GM12878 (cell line): Measurements from ENCODE around the gene PCSK2. TPM values are rescaled to one million over a fixed set of nuclear protein-coding genes. Genes with fewer than 3 reads are reported as not detected.

Experiments
- ATAC-seq: fragments of 200-7000 bp; cut with Tn5 transposase; 3 replicates; pipeline ENCODE4 v1.9.1; 2020; ENCODE audit warnings: mild to moderate bottlenecking, moderate library complexity
- BruUV-seq: library from RNA; stranded (reverse); fragments of 400-500 nt; replicated peaks from 2 replicates; lab custom pipeline; 2021; lab: Mats Ljungman, UMichigan
- CTCF ChIA-PET: fragments of 300-600 bp; sonication (Branson Sonifier 250); formaldehyde crosslinking; extraction: SDS; loops from one replicate; lab custom pipeline; 2021; ENCODE audit warnings: inconsistent platforms; lab: Yijun Ruan, JAX
- POLR2A ChIA-PET: fragments of 350-600 bp; formaldehyde crosslinking; extraction: SDS; loops from one replicate; lab custom pipeline; 2021; ENCODE audit warnings: inconsistent platforms; lab: Charles Lee
- RAD21 ChIA-PET: fragments of 300-600 bp; sonication (Branson Sonifier 250); formaldehyde crosslinking; loops from one replicate; lab custom pipeline; 2023; ENCODE audit warnings: antibody characterized with exemption; ENCODE audit not compliant: unreplicated experiment; lab: Charles Lee
- SMC1A ChIA-PET: fragments of 300-600 bp; sonication (Branson Sonifier 250); formaldehyde crosslinking; loops from one replicate; lab custom pipeline; 2023; ENCODE audit not compliant: unreplicated experiment, uncharacterized antibody; lab: Charles Lee
- DNase-seq: peaks from one replicate; pipeline ENCODE4 v3.0.0-alpha.2; 2011; ENCODE audit warnings: low read depth, low spot score
- FAIRE-seq: peaks from 3 replicates; lab custom pipeline; 2011; peaks lifted over from hg19 to GRCh38; lab: Jason Lieb, UNC
- H2AFZ ChIP-seq: 2 replicates; pipeline ENCODE4 v1.6.0; 2011; ENCODE audit warnings: low read depth, low read length, control low read depth; ENCODE audit not compliant: control insufficient read depth
- H3K27ac ChIP-seq: 2 replicates; pipeline ENCODE4 v1.5.1; 2011; ENCODE audit warnings: control low read depth; ENCODE audit not compliant: control insufficient read depth, insufficient read depth
- H3K27me3 ChIP-seq, 2 experiments: replicated peaks in 1 of 2; 2 replicates each; pipeline versions ENCODE4 v1.6.0 to v1.6.1; 2011; ENCODE audit warnings: low read length in 1 of 2; ENCODE audit not compliant: control insufficient read depth in 2 of 2, insufficient read depth in 2 of 2
- H3K36me3 ChIP-seq, 2 experiments: 2 replicates each; pipeline ENCODE4 v1.5.1; 2011; ENCODE audit warnings: low read length in 1 of 2; ENCODE audit not compliant: control insufficient read depth in 2 of 2, insufficient read depth in 2 of 2
- H3K4me1 ChIP-seq: 2 replicates; pipeline ENCODE4 v1.6.1; 2011; ENCODE audit warnings: mild to moderate bottlenecking, low read length, moderate library complexity, mixed read lengths; ENCODE audit not compliant: control insufficient read depth, insufficient read depth
- H3K4me2 ChIP-seq: 2 replicates; pipeline ENCODE4 v1.6.0; 2011; ENCODE audit warnings: control low read depth; ENCODE audit not compliant: control insufficient read depth, insufficient read depth
- H3K4me3 ChIP-seq: fragments of 200-600 bp; sonication (generic); 2 replicates; pipeline ENCODE4 v1.5.1; 2016
- H3K79me2 ChIP-seq: 2 replicates; pipeline ENCODE4 v1.6.0; 2011; ENCODE audit warnings: low read length; ENCODE audit not compliant: control insufficient read depth, insufficient read depth
- H3K9ac ChIP-seq: 2 replicates; pipeline ENCODE4 v1.8.0; 2011; ENCODE audit warnings: low read length, control low read depth, mixed read lengths; ENCODE audit not compliant: control insufficient read depth, insufficient read depth
- H3K9me3 ChIP-seq: replicated peaks from 3 replicates; pipeline ENCODE4 v1.5.1; 2011; ENCODE audit warnings: mild to moderate bottlenecking, low read length; ENCODE audit not compliant: control insufficient read depth, insufficient read depth
- H4K20me1 ChIP-seq: 2 replicates; pipeline ENCODE4 v1.6.0; 2011; ENCODE audit not compliant: control insufficient read depth, insufficient read depth
- DPF2 ChIP-seq: fragments of 450-650 bp; IDR thresholded peaks from 2 replicates; pipeline ENCODE4 v1.6.1; 2017; ENCODE audit warnings: mild to moderate bottlenecking
- EED ChIP-seq: sonication (generic); IDR thresholded peaks from 2 replicates; pipeline ENCODE4 v1.6.1; 2016; ENCODE audit warnings: antibody characterized with exemption, low read depth
- ESRRA ChIP-seq: IDR thresholded peaks from 2 replicates; pipeline ENCODE4 v1.6.1; 2012; ENCODE audit warnings: mild to moderate bottlenecking, low read length, improper control_type of control experiment
- GABPA ChIP-seq: IDR thresholded peaks from 2 replicates; pipeline ENCODE4 v1.6.1; 2014; ENCODE audit warnings: antibody characterized with exemption, low read depth, mild to moderate bottlenecking, inconsistent platforms
- IRF4 ChIP-seq: IDR thresholded peaks from 2 replicates; pipeline ENCODE4 v1.6.1; 2011; ENCODE audit warnings: low read depth, low read length
- NFIC ChIP-seq: IDR thresholded peaks from 2 replicates; pipeline ENCODE4 v1.6.1; 2012; ENCODE audit warnings: low read depth, mild to moderate bottlenecking, inconsistent platforms, low read length, moderate library complexity
- NRF1 ChIP-seq: conservative IDR thresholded peaks from 2 replicates; pipeline ENCODE4 v1.6.1; 2011; ENCODE audit warnings: mild to moderate bottlenecking, low read depth, low read length, improper control_type of control experiment
- PAX8 ChIP-seq: fragments of 450-650 bp; IDR thresholded peaks from 2 replicates; pipeline ENCODE4 v1.6.1; 2017; ENCODE audit warnings: mild to moderate bottlenecking, moderate library complexity
- SIX5 ChIP-seq: IDR thresholded peaks from 2 replicates; pipeline ENCODE4 v1.6.1; 2011; ENCODE audit warnings: mild to moderate bottlenecking, low read depth, low read length, moderate library complexity; ENCODE audit not compliant: severe bottlenecking
- SUPT20H ChIP-seq: IDR thresholded peaks from 2 replicates; pipeline ENCODE4 v1.6.1; 2011; ENCODE audit warnings: low read depth, mild to moderate bottlenecking, low read length, moderate library complexity, borderline replicate concordance; ENCODE audit not compliant: control insufficient read depth
- TCF3 ChIP-seq: IDR thresholded peaks from 2 replicates; pipeline ENCODE4 v1.6.1; 2012; ENCODE audit warnings: low read depth, mild to moderate bottlenecking, low read length, borderline replicate concordance; ENCODE audit not compliant: insufficient read depth
- YY1 ChIP-seq: IDR thresholded peaks from 2 replicates; pipeline ENCODE4 v1.6.1; 2011; ENCODE audit warnings: low read depth, mild to moderate bottlenecking, low read length
- ZNF24 ChIP-seq: fragments of 450-650 bp; IDR thresholded peaks from 2 replicates; pipeline ENCODE4 v1.6.1; 2017; ENCODE audit warnings: antibody characterized with exemption, mild to moderate bottlenecking
- ZNF274 ChIP-seq: IDR thresholded peaks from one replicate; pipeline ENCODE4 v1.8.0; 2011; ENCODE audit not compliant: insufficient read length, insufficient read depth
- WGBS: methylation state at CpG from one replicate; pipeline ENCODE4 v1.1.6; 2016; ENCODE audit warnings: low lambda C conversion rate; ENCODE audit not compliant: insufficient replicate concordance, insufficient coverage; ENCODE audit errors: missing lambda C conversion rate; 5-methylcytosine and 5-hydroxymethylcytosine counted together
- in situ Hi-C: fragments of 300-500 bp; cut with MboI; formaldehyde crosslinking; loops from 9 replicates; pipeline ENCODE4 v1.14.3; 2018; ENCODE audit warnings: mixed read lengths
- intact Hi-C: fragments of 100-400 bp; cut with micrococcal nuclease; formaldehyde crosslinking; loops from one replicate; pipeline ENCODE4 v1.14.2; 2022; ENCODE audit not compliant: unreplicated experiment
- polyA plus RNA-seq, 11 experiments: library from polyadenylated mRNA; depleted of rRNA in 4 of 11; unstranded in 6 of 11; stranded (reverse) in 5 of 11; fragments of >200 nt; fragmentation: Nextera tagmentation in 4 of 11; fragmentation: Illumina TruSeq in 1 of 11; extraction: Ambion mirVana in 4 of 11; extraction: Trizol in 1 of 11; gene quantifications; 1 replicate in 1 of 11; 2 replicates in 10 of 11; pipeline versions ENCODE4 v1.2.1 to v1.2.3, GENCODE V29; 2011 to 2016; ENCODE audit warnings: inconsistent platforms in 2 of 11, missing spikeins in 2 of 11, low read depth in 1 of 11
- total RNA-seq, 4 experiments: library from RNA; depleted of rRNA in 3 of 4; stranded (reverse); fragments of >200 nt in 3 of 4; fragmentation: Illumina TruSeq in 1 of 4; extraction: Trizol in 1 of 4; gene quantifications; 2 replicates each; pipeline versions ENCODE4 v1.2.1 to v1.2.3, GENCODE V29; 2013 to 2021
- TF ChIP-seq, protein P1 (sequence below): IDR thresholded peaks from 2 replicates; pipeline ENCODE4 v1.6.1; 2012; ENCODE audit warnings: low read depth, low read length, improper control_type of control experiment

The PCSK2 gene
- total and polyA plus RNA-seq, 10 of the 15 experiments (the other 5 are each of a cell fraction or from before 2014, with no cell fraction given): not detected

- no peak for ATAC-seq
- intact Hi-C loops: no loop called here
- no peak for FAIRE-seq
These were observed 3.3 kb upstream of the PCSK2 start for GRCh38 chr20:17223553-17223952.

DNA sequence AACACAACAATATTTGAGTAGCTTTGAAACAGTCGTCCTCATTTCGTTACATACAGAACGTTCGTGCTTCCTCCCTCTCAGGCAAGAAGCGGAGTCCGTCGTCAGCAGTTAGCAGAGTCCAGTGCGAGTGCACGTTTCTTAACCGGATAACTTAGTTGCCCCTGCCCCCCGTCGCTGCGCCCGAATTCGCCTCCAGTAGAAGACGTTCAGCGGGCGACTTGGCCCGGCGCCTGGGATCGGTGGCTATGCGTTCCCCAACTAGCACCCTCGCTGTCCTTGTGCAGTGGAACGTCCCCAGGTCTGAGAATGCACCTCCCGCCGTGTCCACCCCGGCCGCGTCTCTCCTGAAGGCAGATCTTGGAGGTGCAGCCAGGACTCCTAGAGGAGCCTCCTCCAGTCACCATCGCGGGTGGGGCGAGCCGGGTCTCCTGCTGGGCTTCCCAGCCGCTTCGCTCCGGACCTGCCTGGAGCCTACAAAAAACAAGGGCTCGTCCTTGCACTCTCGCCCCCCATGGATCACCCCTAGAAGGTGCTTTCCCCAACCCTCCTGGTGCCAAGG, 910 bp upstream of the PCSK2 start:
- ATAC-seq (no peak), DNase-seq (no peak), FAIRE-seq (no peak)
- H3K9ac ChIP-seq: no peak overlapping the region
- no TSS peak for BruUV-seq
- H3K4me2 ChIP-seq: no peak overlapping the region
- H3K27ac ChIP-seq: no peak overlapping the region
- peaks cover 5 to 12% of the 10 kb centered on the region in 2 experiments; a peak in 2 of 4 replicates for H3K27me3 ChIP-seq
- in situ Hi-C loops (loop anchor here (25.0 kb wide), 1 partner anchor 164 kb away; no protein-coding TSS in a partner anchor), intact Hi-C loops (no loop called here)
- H3K36me3 ChIP-seq: no peaks in the 10 kb centered on the region
- no peak overlapping the region for H3K4me3 ChIP-seq
- 45% methylated on average over 31 of the region's 38 CpGs for WGBS
- ChIA-PET SMC1A (interaction anchor here (0.8 kb wide), 1 partner anchor 20 kb away, joined by 3 read pairs; no protein-coding TSS in a partner anchor), POLR2A (no interaction called here), RAD21 (no interaction called here), CTCF (interaction anchor here (1.6 kb wide), 1 partner anchor 9 kb away, joined by 4 read pairs; no protein-coding TSS in a partner anchor)
- H3K9me3 ChIP-seq: no peaks in the 10 kb centered on the region
- no peak overlapping the region for H2AFZ ChIP-seq
- TF ChIP-seq, protein P1, sequence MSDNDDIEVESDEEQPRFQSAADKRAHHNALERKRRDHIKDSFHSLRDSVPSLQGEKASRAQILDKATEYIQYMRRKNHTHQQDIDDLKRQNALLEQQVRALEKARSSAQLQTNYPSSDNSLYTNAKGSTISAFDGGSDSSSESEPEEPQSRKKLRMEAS: no peak
- TF ChIP-seq ESRRA (no peak), GABPA (no peak), ZNF274 (no peak), EED (no peak), SUPT20H (no peak), PAX8 (no peak)
- H3K4me1 ChIP-seq: no peaks in the 10 kb centered on the region
- no peaks in the 10 kb centered on the region for H4K20me1 ChIP-seq
- no peaks in the 10 kb centered on the region for H3K79me2 ChIP-seq

More at GRCh38 chr20:17223553-17223952, 3.3 kb upstream of the PCSK2 start:
- Histone ChIP-seq H3K4me1 (no peaks in the 10 kb centered on the region), H3K9ac (no peak overlapping the region), H3K4me3 (no peak overlapping the region), H2AFZ (no peak overlapping the region), H3K27me3 (peaks cover 3 to 4% of the 10 kb centered on the region in 2 experiments; a peak in 2 of 4 replicates), H3K36me3 (no peaks in the 10 kb centered on the region), H3K4me2 (no peak overlapping the region), H3K9me3 (no peaks in the 10 kb centered on the region), H3K27ac (no peak overlapping the region), H3K79me2 (no peaks in the 10 kb centered on the region), H4K20me1 (no peaks in the 10 kb centered on the region)
- in situ Hi-C loops: no loop called here
- ChIA-PET CTCF (no interaction called here), RAD21 (no interaction called here), SMC1A (no interaction called here), POLR2A (no interaction called here)
- BruUV-seq: no TSS peak
- no peak for DNase-seq
- no peak for TF ChIP-seq NRF1
- no peak for TF ChIP-seq IRF4
- TF ChIP-seq YY1: no peak
- no peak for TF ChIP-seq NFIC
- no peak for TF ChIP-seq TCF3
- no peak for TF ChIP-seq SIX5
- no peak for TF ChIP-seq ZNF24
- TF ChIP-seq DPF2: no peak
- 46% methylated on average over 3 of the region's 3 CpGs for WGBS
